Endothelial cell of umbilical vein (primary cell): ENCODE measurements around the gene SOX5. TPM values are rescaled to one million over a fixed set of nuclear protein-coding genes. Genes with fewer than 3 reads are reported as not detected.

ENCODE experiments used
- BruUV-seq: library from RNA; stranded (reverse); fragments of 400-500 nt; replicated peaks from 2 replicates; lab custom pipeline; 2021; lab: Mats Ljungman, UMichigan
- CTCF ChIA-PET: fragments of 300-600, 350-600 bp; sonication (Branson Sonifier 250); formaldehyde crosslinking; loops from one replicate; lab custom pipeline; 2021; ENCODE audit warnings: antibody characterized with exemption, inconsistent platforms; lab: Charles Lee
- POLR2A ChIA-PET: fragments of 300-600, 350-600 bp; sonication (Branson Sonifier 250); formaldehyde crosslinking; loops from one replicate; lab custom pipeline; 2021; ENCODE audit warnings: antibody characterized with exemption, inconsistent platforms; lab: Charles Lee
- DNase-seq: peaks from one replicate; pipeline ENCODE4 v3.0.0-alpha.2; 2011; ENCODE audit warnings: low read depth, low spot score
- FAIRE-seq: peaks from 2 replicates; lab custom pipeline; 2011; peaks lifted over from hg19 to GRCh38; lab: Jason Lieb, UNC
- H2AFZ ChIP-seq: 2 replicates; pipeline ENCODE4 v1.6.0; 2012; ENCODE audit warnings: low read depth, low read length, control low read depth, inconsistent platforms
- H3K27ac ChIP-seq: 2 replicates; pipeline ENCODE4 v1.5.1; 2011; ENCODE audit warnings: low read depth, mild to moderate bottlenecking, control low read depth, low read length, moderate library complexity; ENCODE audit not compliant: insufficient read depth
- H3K27me3 ChIP-seq, 2 experiments: 2 replicates each; pipeline versions ENCODE4 v1.6.0 to v1.6.1; 2011; ENCODE audit warnings: low read length in 2 of 2, mixed read lengths in 1 of 2; ENCODE audit not compliant: control insufficient read depth in 2 of 2, insufficient read depth in 2 of 2
- H3K36me3 ChIP-seq, 2 experiments: 2 replicates in 1 of 2; 3 replicates in 1 of 2; pipeline ENCODE4 v1.5.1; 2011; ENCODE audit warnings: low read length in 2 of 2, mild to moderate bottlenecking in 1 of 2, moderate library complexity in 1 of 2; ENCODE audit not compliant: control insufficient read depth in 2 of 2, insufficient read depth in 2 of 2; ENCODE audit errors: extremely low read depth in 1 of 2
- H3K4me1 ChIP-seq: 3 replicates; pipeline ENCODE4 v1.5.1; 2011; ENCODE audit warnings: mild to moderate bottlenecking, low read length; ENCODE audit not compliant: control insufficient read depth, insufficient read depth; ENCODE audit errors: extremely low read depth
- H3K4me2 ChIP-seq: 2 replicates; pipeline ENCODE4 v1.6.1; 2011; ENCODE audit warnings: low read length, control low read depth, mixed read lengths; ENCODE audit not compliant: insufficient read depth
- H3K4me3 ChIP-seq, 3 experiments: fragments of 200-600 bp in 1 of 3; sonication (generic), shearing (Covaris generic) in 1 of 3; replicated peaks in 1 of 3; 2 replicates each; pipeline ENCODE4 v1.5.1; 2011 to 2016; ENCODE audit warnings: control low read depth in 3 of 3, low read length in 3 of 3, mild to moderate bottlenecking in 2 of 3, inconsistent platforms in 1 of 3, low read depth in 1 of 3, moderate library complexity in 1 of 3; ENCODE audit not compliant: insufficient read depth in 1 of 3
- H3K79me2 ChIP-seq: 2 replicates; pipeline ENCODE4 v1.6.0; 2012; ENCODE audit warnings: low read length, inconsistent platforms; ENCODE audit not compliant: control insufficient read depth, insufficient read depth
- H3K9ac ChIP-seq: replicated peaks from 2 replicates; pipeline ENCODE3; 2011; ENCODE audit warnings: low read length, control low read depth; ENCODE audit not compliant: insufficient read depth; ENCODE audit errors: extremely low read depth
- H3K9me1 ChIP-seq: replicated peaks from 3 replicates; pipeline ENCODE4 v1.6.0; 2011; ENCODE audit warnings: mild to moderate bottlenecking, low read length; ENCODE audit not compliant: control insufficient read depth, insufficient read depth; ENCODE audit errors: extremely low read depth
- H3K9me3 ChIP-seq: replicated peaks from 2 replicates; pipeline ENCODE4 v1.5.1; 2012; ENCODE audit warnings: low read length, inconsistent platforms; ENCODE audit not compliant: control insufficient read depth, insufficient read depth
- H4K20me1 ChIP-seq: replicated peaks from 2 replicates; pipeline ENCODE3; 2011; ENCODE audit warnings: mild to moderate bottlenecking, low read length; ENCODE audit not compliant: control insufficient read depth, insufficient read depth; ENCODE audit errors: extremely low read depth
- CTCF ChIP-seq, 2 donors: IDR thresholded peaks; 1 replicate in 1 of 2; 2 replicates in 1 of 2; pipeline ENCODE4 v1.5.1; 2011; ENCODE audit warnings: low read length in 2 of 2, mild to moderate bottlenecking in 2 of 2, moderate library complexity in 2 of 2, control low read depth in 1 of 2, inconsistent platforms in 1 of 2, low read depth in 1 of 2; ENCODE audit not compliant: insufficient read depth in 1 of 2; ENCODE audit errors: extremely low read depth in 1 of 2
- EZH2 ChIP-seq: IDR thresholded peaks from 2 replicates; pipeline ENCODE4 v1.6.1; 2012; ENCODE audit warnings: borderline replicate concordance, low read depth, mild to moderate bottlenecking, moderate library complexity, low read length, inconsistent platforms; ENCODE audit not compliant: severe bottlenecking
- FOS ChIP-seq: IDR thresholded peaks from 2 replicates; pipeline ENCODE4 v1.6.1; 2011; ENCODE audit warnings: mild to moderate bottlenecking, low read length, moderate library complexity, borderline replicate concordance; ENCODE audit not compliant: insufficient read depth
- GATA2 ChIP-seq: IDR thresholded peaks from 2 replicates; pipeline ENCODE4 v1.7.0; 2011; ENCODE audit warnings: low read depth, mild to moderate bottlenecking, moderate library complexity, mixed read lengths, low read length; ENCODE audit not compliant: insufficient read length, insufficient read depth
- JUN ChIP-seq: IDR thresholded peaks from 2 replicates; pipeline ENCODE4 v1.6.1; 2011; ENCODE audit warnings: borderline replicate concordance, low read depth; ENCODE audit not compliant: insufficient read length, insufficient read depth
- MAX ChIP-seq: IDR thresholded peaks from 2 replicates; pipeline ENCODE4 v1.6.1; 2011; ENCODE audit not compliant: insufficient read depth, insufficient read length
- MYC ChIP-seq: IDR thresholded peaks from one replicate; pipeline ENCODE4 v1.6.1; 2011; ENCODE audit warnings: mild to moderate bottlenecking, low read depth, low read length
- POLR2A ChIP-seq: IDR thresholded peaks from 2 replicates; pipeline ENCODE4 v1.6.1; 2012; ENCODE audit warnings: low read depth, mild to moderate bottlenecking, control low read depth, low read length
- POLR2AphosphoS5 ChIP-seq: IDR thresholded peaks from 2 replicates; pipeline ENCODE4 v1.6.1; 2012; ENCODE audit warnings: low read depth, mild to moderate bottlenecking, control low read depth, low read length, moderate library complexity; ENCODE audit not compliant: insufficient read depth
- dilution Hi-C: fragments of 300-500 bp; cut with MboI; formaldehyde crosslinking; loops from one replicate; pipeline ENCODE4 v1.15.0; 2019; ENCODE audit warnings: low sequenced_read_pairs; ENCODE audit not compliant: extremely low pct_ligation_motif_present
- intact Hi-C: fragments of 100-400 bp; cut with micrococcal nuclease; formaldehyde crosslinking; loops from one replicate; pipeline ENCODE4 v1.10.0; 2022
- polyA plus RNA-seq, 4 experiments: library from polyadenylated mRNA; depleted of rRNA in 3 of 4; stranded (reverse) in 3 of 4; unstranded in 1 of 4; fragments of >200 nt; gene quantifications; 2 replicates each; pipeline versions ENCODE4 v1.2.1 to v1.2.3, GENCODE V29; 2011 to 2012; ENCODE audit warnings: missing spikeins in 1 of 4
- total RNA-seq: library from RNA; stranded (reverse); gene quantifications from 2 replicates; pipeline ENCODE4 v1.2.3, GENCODE V29; 2021

The SOX5 gene
- total and polyA plus RNA-seq, 2 donors (not counting 3 experiments of a cell fraction or from before 2014, with no cell fraction given): 0.63 to 3.5 TPM

GRCh38 chr12:23703051-23703450, 246.4 kb downstream of the SOX5 start:
- Histone ChIP-seq H3K9ac (no peak overlapping the region), H3K4me2 (no peak overlapping the region), H4K20me1 (no peaks in the 10 kb centered on the region), H3K4me3 (no peak overlapping the region), H3K79me2 (no peaks in the 10 kb centered on the region), H3K4me1 (no peaks in the 10 kb centered on the region), H3K27ac (no peak overlapping the region), H3K27me3 (no peaks in the 10 kb centered on the region), H3K9me1 (no peaks in the 10 kb centered on the region), H2AFZ (no peak overlapping the region), H3K36me3 (no peaks in the 10 kb centered on the region), H3K9me3 (no peaks in the 10 kb centered on the region)
- TF ChIP-seq POLR2A: no peak
- TF ChIP-seq FOS: no peak
- no peak for TF ChIP-seq CTCF (IDR thresholded peaks at IDR 0.05; ENCODE audit: extremely low read depth in 1 of 2, insufficient read depth in 1 of 2, low read depth in 1 of 2, low read length in 2 of 2)
- TF ChIP-seq MAX: no peak
- TF ChIP-seq MYC: no peak
- no peak for TF ChIP-seq POLR2AphosphoS5
- no peak for TF ChIP-seq GATA2
- no peak for TF ChIP-seq EZH2
- no peak for TF ChIP-seq JUN
- DNase-seq: no peak
- no TSS peak for BruUV-seq
- ChIA-PET CTCF (interaction anchor here (1.0 to 3.5 kb wide), 3 partner anchors 9 to 13 kb away, joined by 3 to 11 read pairs (median 7); no protein-coding TSS in a partner anchor), POLR2A (no interaction called here)
- no peak for FAIRE-seq
- dilution Hi-C loops: no loop called here
- intact Hi-C loops: no loop called here
